Head of caudate nucleus (tissue), 42 donors: ENCODE results near the gene CD84.
"Not testable (repeated sequence)": the region's sequence is repeated elsewhere in the genome, so short reads cannot be mapped to it uniquely, and the experiment has no call there.

Experiments used
- DNase-seq, 42 donors: peaks; one replicate each; pipeline versions ENCODE4 v3.0.0 to v3.0.0-alpha.2; 2020 to 2021; ENCODE audit warnings: mixed read lengths in 7 of 42
- intact Hi-C: fragments of 100-400 bp; cut with DNase I; formaldehyde crosslinking; loops from one replicate; pipeline ENCODE4 v1.15.0; 2022

The CD84 gene, protein sequence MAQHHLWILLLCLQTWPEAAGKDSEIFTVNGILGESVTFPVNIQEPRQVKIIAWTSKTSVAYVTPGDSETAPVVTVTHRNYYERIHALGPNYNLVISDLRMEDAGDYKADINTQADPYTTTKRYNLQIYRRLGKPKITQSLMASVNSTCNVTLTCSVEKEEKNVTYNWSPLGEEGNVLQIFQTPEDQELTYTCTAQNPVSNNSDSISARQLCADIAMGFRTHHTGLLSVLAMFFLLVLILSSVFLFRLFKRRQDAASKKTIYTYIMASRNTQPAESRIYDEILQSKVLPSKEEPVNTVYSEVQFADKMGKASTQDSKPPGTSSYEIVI

DNA sequence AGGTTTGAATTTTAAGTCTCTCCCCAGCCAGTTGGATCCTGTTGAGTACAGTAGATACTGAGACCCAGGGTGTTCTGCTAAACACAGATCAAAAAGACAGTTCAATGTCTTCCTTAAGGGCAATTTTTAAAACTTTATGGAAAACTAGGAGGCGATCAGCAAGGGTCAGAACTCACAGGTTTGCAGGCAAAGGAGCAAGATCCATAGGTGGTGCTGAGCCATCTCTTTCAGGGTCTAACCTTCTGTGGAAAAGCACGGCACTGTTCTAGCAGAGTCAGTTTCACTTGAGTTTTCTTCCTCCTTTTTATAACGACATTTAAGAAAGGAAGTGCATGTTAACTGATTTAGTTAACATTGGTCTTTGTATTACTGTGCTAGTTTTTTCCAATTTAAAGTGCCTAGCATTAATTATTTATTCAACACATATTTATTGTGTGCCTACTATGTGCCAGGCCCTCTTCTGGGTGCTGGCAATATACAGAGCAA lies at the start of gene CD84:
CD84 (minus strand) TSS at position 281 of the 486 bp plus-strand sequence; CDS start at position 222, 59 bp downstream.
- no peak for DNase-seq
- intact Hi-C loops, result no loop called here

DNA sequence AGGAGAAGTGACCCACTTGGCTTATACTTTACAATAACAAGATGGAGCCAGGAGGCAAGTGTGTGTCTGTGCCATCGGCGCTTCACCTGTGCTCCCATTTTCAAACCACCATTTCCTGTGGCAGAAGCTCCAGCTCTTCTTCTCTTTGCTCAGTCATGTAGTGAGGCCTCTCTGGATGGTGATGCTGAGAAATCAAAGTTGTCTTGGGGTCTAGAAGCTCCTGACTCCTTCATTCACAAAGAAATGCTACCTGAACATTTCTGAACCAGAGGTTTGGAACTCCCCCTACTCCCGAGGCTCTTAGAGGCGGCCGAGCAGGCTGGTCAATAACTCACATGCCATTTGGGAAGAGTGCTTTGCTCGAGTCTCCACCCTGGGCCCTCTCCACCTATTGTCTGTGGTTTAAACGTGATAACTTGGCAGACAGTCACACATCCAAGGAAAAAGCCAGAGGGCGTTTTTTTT lies 49.5 kb upstream of the CD84 start:
- intact Hi-C loops, result no loop called here

DNA sequence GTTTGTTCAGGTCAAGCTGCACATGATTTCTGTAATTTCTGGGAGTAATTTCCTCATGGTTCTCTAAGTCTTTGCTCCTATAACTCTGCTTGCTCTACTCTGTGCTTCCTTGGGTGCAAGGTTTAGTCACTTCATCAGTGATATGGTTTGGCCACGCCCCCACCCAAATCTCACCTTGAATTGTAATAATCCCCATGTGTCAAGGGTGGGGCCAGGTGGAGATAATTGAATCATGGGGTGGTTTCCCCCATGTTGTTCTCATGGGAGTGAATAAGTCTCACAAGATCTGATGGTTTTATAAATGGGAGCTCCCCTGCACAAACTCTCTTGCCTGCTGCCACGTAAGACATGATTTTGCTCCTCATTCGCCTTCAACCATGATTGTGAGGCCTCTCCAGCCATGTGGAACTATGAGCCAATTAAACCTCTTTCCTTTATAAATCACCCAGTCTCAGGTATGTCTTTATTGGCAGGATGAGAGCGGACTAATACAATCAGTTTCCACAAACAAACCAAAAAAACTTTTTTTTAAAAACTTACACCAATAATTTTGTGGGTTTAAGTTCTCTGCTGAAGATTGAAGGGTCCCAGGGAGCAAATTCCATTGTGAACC lies 48.5 kb upstream of the CD84 start:
- intact Hi-C loops, DNase-seq: not testable (repeated sequence)

More for the DNA sequence above, 49.5 kb upstream of the CD84 start:
- DNase-seq, result no peak

DNA sequence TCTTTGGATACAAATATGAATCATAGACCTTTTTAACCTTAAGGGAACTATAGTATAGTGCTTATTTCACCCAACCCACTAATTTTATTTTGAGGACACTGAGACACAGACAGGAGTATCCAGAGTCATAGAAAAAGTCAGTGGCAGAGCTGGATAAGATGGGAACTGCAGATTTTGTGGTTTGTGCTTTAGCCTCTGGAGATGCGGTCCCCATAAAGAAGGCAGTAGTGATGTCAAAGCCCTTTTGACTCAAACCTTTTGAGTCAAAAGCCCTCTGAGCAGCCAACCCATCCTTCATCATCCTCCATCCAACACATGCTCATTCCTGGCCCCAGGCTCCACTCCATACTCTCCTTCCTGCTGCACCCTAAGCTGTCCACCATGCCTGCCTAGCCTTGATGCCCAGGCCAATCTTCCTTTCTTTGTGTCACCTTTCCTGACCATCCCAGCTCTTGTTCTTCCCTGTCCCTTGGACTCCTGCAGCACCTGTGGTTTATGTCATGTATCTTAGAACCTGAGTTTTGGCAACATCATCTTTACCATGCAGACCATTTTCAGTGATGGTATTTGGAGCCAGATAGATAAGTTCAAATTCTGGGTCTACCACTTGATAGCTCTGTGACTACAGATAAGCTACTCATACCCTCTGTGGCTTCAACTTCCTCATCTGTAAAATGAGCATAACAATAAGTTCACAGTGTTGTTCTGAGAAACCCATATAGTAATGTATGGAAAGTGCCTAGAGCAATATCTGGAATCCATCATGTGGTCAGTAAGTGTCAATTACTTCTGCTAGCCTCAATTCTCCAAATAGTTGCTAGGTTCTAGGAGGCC lies 47.4 kb upstream of the CD84 start:
- intact Hi-C loops, result no loop called here
- no peak for DNase-seq

DNA sequence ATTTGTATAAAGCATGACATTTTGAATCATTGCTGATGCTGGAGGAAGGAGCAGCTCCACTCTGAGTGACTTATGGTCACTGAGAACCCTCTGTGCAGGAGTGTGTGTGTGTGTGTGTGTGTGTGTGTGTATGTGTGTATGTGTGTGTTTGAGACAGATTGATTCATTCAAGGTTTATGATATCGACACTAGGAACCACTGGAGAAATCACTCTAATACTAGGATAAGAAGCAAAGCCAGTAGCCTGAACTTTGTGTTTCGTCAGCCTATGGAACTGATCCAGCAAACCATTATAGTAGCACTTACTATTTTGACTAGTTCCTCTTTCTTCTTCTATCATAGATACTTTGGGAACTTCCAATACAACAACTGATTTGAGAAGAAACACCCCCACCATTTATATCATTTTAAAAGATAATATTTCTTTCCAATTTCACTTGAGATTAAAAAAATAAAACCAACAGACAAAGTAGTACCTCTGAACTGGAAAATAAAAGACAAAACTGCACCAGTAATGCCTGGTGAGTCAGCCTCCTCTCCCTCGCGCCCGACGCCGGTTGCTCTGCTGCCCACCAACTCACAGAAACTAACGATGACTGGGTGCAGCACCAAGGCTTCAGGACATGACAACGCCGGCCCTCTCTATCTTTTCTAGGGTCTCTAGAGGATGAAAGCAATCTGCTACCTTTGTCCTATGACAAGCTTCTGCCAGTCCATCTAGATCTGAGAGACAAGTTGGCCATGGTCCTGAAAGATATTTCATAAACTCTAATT lies 46.6 kb upstream of the CD84 start:
- DNase-seq, result no peak
- intact Hi-C loops, result no loop called here

DNA sequence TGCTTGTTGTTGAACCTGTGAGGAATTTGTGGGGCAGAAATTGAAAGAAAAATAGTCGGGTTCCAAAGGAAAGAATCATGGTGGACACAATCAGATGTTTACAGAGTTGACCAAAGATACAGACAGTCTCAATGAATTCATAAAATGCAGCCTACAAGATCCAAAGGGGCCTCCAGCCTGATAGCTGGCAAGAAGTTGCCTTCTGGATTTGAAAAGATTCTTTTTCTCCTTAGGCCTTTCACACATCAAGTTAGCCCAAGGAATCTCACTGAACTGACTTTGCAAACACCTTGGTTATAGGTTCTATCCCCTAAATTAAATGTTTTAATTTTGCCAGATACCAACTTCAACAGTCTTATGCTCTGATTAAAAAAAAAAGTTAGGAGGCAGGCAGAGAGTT lies 46.0 kb upstream of the CD84 start:
- intact Hi-C loops, result no loop called here

DNA sequence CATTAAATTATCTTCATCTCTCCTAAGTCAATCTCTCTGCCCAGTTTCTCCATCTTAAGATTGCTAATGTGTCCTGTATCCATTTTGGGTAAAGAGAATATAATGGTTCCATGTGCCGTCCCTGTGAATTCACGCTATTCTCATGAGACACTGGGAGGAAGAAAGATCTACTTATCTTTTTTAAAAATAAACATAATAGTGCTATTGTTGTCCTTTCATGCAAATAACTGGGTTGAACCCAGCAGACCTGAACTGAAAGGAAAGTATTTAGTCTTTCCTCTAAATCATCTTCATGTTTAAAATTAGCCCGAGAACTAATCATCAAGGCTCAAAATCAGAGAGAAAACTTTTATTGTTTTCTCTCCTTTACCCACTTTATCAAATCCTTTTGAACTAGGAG lies 45.2 kb upstream of the CD84 start:
- intact Hi-C loops, result no loop called here

More for the DNA sequence above, 46.0 kb upstream of the CD84 start:
- DNase-seq, result no peak

DNA sequence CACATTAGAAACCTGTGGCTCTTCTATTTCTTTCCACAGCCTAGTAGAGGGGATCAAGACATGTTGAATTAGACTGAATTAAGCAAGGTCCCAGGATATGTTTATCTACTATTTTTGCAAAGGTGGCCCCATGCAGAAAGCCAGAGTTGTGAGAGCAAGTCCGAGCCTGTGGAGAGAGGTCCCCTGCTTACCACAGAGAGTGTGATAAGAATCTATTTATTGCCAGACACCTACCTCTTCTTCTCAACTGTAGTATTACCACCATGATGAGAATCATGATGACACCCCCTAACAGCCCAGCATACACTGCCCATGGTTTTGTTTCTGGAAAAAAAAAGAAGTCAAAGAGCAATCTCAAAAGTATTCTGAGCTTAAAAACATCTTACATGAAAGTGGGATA lies 44.6 kb upstream of the CD84 start:
- intact Hi-C loops, result no loop called here
- DNase-seq, result no peak

More for the DNA sequence above, 45.2 kb upstream of the CD84 start:
- DNase-seq, result no peak

DNA sequence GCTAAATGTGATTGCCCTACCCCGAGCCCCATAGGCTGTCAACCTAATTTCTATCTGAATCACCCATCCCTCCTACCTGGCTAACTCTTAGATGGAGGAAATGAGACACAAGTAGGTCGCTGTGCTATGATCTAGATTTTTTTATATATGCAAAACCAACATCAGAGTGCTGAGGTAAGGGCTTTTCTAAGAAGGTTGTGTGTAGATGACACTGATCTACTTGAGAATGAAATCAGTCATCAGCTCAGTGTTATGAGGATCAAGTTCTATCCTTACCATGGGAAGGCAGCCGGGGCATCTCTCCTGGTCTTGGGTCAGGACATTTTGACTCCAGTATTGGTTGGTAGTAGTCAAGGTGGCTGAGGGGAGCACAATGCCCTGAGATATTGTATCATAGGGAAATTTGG lies 43.9 kb upstream of the CD84 start:
- intact Hi-C loops, result no loop called here
- DNase-seq, result no peak

DNA sequence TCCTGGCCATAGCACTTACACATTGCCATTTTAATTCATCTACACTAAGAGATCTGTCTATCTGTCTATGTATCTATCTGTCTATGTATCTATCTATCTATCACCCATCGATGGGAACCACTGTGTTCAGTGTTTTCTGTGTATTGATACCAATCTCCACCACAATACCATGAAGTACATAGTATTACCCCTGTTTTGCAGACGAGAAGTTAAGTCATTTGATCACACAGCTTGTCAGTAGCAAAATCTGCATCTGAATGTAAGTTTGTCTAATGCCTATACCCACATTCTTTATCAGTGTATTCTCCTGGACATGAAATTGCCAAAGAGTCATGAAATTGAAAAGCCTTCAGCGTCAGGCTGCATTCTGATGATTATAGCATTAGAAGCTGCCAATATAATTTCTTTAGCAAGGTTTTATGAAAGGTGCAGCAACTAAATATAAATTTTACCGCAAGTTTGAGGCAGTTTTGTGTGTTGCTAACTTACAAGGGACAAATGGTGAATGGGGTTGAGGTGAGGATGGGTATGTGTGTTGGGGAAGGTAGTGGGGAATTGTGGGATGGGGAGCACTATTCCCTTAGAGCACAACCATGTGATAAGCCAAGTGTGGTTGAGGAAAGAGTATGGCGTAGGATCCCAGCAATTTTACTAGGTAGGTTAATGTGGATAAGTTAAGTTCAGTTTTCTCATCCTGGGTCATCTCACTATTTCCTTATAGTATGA lies 43.4 kb upstream of the CD84 start:
- intact Hi-C loops, result no loop called here
- no peak for DNase-seq

DNA sequence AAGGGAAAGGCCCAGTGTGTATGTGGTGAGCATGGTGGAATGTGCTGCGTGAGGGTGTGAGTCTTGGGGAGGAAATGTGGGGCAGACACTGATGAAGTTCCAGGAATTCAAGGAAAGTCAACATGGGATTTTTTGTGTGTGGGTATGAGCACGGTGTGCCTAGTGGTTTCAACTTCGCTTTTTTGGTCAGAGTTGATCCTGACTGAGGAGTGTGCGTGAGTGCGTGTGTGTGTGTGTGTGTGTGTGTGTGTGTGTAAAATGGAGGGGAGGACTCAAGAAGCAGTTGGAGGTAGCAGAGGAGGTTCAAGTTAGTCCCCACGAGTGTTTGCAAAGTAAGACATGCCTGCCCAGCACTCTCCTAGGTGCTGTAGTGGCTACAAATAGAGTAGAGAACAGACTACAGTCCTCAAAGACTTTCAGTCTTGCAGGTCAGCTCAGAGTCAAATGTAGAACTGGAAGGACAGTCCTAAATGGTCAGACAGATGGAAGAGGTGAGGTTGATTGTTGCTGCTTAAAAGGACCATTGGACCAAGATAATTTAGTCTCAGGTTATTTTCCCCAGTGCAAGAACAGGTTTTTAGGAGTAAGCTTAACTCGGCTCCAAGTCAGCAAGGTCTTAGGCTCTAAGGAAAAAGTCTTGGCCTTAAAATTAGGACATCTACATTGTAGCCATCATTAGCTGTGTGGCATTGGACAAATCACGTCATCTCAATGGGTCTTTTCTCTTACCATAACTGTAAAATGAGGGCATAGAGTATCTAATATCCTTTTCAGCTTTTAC lies 42.5 kb upstream of the CD84 start:
- no peak for DNase-seq
- intact Hi-C loops, result no loop called here

DNA sequence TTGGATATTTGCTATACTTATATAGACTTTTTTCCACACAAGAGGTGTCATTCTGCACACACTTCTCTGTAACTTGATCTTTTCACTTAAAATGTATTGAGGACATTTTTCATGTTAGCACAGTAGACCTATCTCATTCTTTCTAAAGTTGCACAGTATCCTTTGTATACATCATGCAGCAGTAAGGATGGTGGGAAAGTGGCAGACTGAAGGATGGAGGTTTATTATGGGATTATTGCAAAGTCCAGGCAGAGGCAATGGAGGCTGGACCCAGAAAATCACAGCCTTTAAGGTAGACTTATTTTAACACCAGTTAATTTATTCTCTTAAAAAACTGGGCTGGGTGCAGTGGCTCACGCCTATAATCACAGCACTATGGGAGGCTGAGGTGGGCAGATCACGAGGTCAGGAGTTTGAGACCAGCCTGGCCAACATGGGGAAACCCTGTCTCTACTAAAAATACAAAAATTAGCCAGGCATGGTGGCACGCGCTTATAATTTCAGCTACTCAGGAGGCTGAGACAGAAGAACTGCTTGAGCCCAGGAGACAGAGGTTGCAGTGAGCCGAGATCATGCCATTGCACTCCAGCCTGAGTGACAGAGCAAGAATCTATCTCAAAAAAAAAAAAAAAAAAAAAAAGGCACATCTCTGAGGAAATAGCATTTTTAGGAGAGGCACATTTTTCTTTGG lies 41.8 kb upstream of the CD84 start:
- intact Hi-C loops, result no loop called here
- no peak for DNase-seq

DNA sequence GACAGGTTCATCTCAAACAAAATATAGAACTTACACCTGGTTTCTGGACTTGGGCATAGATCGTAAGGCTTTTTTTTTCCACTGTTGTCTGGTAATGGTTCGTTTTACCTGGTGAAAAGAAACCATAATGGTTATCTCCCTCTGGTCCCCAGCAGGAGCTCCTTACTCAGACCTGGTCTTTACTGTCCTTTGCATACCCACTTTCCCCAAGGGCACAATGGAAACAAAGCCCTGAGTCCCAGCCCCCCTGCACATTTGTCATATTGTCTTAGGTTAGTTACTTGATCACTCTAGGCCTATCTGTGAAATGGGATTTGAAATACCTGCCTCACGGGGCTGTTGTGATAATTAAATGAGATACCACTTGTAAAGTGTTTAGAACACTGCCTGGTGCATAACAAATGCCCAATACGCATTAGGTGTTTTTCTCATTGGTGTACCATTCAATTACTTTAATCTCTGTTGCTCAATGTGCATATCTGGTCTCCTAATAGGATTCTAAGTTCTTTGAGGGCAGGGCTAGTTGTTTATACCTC lies 40.5 kb upstream of the CD84 start:
- intact Hi-C loops, result no loop called here
- DNase-seq, result no peak

DNA sequence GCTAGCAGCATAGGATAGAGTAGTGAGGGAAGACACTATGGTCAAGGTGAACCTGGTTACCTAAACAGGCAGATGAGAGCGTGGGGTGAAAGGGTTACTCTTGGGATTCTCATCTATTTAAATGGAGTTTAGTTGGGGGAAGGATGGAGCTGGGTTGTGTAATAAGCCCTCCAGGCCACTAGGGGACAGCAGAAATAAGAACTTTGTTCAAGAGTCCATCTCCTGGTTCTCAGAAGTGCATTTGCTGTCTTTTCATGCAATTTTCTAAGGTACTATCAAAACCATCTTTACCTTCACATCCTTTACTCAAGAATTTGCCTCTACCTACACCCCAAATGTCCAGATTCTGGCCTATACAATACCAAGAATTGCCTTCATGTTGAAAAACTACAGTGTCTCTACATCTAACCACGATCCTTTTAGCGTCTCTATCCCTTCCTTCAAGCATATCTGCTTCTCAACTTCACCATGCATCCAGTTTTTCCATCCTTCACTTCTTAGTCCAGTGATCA lies 39.5 kb upstream of the CD84 start:
- DNase-seq, result no peak
- intact Hi-C loops, result no loop called here

DNA sequence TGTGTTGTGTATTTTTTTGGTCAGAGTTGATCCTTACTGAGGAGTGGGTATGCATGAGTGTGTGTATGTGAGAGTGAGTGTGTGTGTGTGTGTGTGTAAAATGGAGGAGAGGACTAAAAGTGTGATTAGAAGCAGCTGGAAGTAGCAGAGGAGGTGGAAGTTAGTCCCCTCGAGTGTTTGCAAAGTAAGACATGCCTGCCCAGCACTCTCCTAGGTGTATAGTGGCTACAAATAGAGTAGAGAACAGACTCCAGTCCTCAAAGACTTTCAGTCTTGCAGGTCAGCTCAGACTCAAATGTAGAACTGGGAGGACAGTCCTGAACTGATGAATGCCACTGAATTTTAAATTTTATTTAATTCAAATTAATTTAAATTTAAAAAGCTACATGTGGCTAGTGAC lies 39.0 kb upstream of the CD84 start:
- no peak for DNase-seq
- intact Hi-C loops, result no loop called here

DNA sequence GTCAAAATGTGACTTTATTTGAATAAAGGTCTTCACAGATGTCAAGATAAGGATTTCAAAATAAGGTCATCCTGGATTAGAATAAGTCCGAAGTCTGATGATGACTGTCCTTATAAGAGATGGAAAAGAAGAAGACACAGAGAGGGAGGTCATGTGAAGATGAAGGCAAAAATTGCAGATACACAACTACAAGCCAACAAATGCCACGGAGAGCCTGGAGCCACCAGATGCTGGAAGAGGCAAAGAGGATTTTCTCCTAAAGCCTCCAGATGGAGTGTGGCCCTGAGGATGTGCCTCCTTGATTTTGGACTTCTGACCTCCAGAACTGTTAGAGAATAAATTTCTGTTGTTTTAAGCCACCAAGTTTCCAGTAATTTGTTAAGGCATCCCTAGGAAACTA lies 36.4 kb upstream of the CD84 start:
- intact Hi-C loops, result no loop called here

DNA sequence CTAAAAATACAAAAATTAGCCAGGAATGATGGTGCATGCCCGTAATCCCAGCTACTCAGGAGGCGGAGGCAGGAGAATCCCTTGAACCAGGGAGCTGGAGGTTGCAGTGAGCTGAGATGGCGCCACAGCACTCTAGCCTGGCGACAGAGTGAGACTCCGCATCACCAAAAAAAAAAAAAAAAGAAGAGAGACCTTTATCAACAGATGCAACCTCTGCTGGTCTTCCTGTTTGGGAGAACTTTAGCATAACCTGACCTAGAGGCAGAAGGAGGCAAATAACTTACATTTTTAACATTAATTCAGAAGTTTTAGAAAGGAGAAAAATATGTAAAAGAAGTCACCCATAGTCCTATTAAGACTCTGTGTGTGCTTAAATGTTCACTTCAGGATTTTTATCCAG lies 35.1 kb upstream of the CD84 start:
- DNase-seq, result no peak
- intact Hi-C loops, result no loop called here

More for the DNA sequence above, 36.4 kb upstream of the CD84 start:
- no peak for DNase-seq
